Hypothalamus (tissue), 51 donors: ENCODE measurements around the gene NNAT.

ENCODE experiments used
- DNase-seq, 51 donors: peaks; one replicate each; lab custom pipeline; 2025; lab: John Stamatoyannopoulos, UW

Gene NNAT

GRCh38 chr20:37501940-37502339, 19.1 kb upstream of the NNAT start:
- no peak for DNase-seq

DNA sequence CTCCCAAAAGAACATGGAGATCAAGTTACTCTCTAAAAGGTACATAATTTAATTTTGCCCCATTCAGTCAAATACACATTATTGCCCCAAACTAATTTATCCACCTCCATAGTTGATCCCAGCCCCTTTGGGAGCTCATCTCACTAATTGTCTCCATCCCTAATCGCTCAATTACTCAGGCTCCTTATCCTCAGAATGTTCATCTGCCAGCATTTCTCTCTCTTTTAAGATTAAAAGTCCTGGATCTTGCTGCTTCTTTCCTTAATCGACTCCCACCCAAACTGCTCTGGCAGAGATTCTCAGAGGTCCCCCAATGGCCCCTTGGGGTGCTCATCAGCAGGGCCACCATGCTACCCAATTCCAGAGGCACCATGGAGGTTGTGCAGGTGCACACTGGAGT, 18.4 kb upstream of the NNAT start:
- DNase-seq, result no peak

GRCh38 chr20:37503256-37503927, 17.7 kb upstream of the NNAT start:
- DNase-seq, result no peak

DNA sequence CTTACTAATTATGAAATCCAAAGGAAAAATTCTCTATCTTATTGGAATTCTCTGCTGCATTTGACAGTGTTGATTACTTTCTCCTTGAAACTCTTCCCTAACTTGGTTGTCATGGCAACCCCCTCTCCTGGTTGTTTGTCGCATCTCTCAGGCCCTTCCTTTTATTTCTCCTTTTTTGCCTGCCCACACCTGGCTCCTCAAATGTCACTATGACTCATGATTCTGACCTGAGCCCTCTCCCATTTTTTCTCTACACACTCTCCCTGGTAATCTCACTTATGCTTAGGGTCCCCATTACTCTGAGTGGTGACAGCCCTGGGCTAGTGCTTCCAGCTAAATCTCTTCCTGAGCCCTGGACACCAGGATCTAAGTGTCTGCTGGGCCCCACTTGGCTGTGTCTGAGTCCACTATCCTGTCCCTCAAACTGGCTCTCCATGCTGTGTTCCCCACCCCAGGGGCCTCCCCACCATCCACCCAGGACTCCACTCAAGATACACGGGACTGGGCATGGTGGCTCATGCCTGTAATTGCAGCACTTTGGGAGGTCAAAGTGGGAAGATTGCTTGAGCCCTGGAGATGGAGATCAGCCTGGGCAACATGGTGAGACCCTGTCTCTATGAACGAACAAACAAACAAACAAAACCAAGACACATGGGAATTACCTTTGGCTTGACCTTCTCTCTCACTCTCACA, 16.5 kb upstream of the NNAT start:
- peak in 1 of 51 donors; percentile 22 for DNase-seq

- DNase-seq, result no peak
Observed at GRCh38 chr20:37505263-37506151, 15.5 kb upstream of the NNAT start.

GRCh38 chr20:37506152-37506725, 14.8 kb upstream of the NNAT start:
- no peak for DNase-seq

DNA sequence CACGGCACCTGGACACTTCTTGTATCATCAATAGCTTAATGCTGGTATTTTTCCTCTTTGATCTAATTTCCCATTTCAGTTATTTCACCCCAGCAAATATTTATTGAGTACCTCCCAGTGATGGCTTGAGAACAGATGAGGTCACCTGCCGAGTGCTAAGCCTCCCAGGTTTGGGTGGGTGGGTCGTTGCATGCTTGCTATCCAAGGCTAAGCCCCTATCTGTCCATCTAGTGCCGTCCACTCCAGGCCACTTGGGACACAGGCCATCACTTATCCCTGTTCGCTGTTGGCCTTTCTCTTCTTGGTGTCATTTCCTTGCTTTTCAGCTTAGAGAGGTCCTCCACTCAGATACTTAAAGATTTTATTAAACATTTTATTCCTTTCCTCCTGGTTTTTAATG, 10.8 kb upstream of the NNAT start:
- no peak for DNase-seq

- peak in 1 of 51 donors; percentile 11 for DNase-seq
Observed at GRCh38 chr20:37511610-37512275, 9.3 kb upstream of the NNAT start.

DNA sequence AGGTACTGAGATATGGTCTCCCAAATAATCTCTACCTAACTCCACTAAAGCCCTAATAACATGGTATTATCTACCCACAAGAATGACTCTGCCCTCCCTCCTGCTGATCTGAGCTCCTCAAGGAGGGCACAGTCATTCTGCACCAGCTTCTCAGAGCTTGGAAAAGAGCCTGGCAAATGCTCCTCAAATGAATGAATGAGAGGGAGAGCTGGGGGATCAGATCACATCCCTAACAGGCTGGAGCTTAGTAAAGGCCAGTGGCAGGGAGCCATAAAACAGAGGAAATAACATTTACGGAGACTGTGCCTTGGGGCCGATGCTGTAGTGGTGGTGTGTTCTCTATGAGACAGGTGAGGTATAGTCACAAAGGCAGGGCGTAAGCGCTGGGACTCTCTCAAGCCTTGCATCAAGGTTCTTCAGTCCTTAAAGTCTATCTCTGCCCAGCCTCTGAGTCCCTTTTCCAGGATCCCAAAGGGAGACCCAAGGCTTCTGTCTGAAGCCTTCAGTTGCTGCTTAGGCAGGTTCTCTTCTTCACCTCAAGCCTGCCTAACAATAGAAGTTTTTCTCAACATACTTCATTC, 7.2 kb upstream of the NNAT start:
- no peak for DNase-seq

- no peak for DNase-seq
Observed at GRCh38 chr20:37515876-37516275, 5.2 kb upstream of the NNAT start.

DNA sequence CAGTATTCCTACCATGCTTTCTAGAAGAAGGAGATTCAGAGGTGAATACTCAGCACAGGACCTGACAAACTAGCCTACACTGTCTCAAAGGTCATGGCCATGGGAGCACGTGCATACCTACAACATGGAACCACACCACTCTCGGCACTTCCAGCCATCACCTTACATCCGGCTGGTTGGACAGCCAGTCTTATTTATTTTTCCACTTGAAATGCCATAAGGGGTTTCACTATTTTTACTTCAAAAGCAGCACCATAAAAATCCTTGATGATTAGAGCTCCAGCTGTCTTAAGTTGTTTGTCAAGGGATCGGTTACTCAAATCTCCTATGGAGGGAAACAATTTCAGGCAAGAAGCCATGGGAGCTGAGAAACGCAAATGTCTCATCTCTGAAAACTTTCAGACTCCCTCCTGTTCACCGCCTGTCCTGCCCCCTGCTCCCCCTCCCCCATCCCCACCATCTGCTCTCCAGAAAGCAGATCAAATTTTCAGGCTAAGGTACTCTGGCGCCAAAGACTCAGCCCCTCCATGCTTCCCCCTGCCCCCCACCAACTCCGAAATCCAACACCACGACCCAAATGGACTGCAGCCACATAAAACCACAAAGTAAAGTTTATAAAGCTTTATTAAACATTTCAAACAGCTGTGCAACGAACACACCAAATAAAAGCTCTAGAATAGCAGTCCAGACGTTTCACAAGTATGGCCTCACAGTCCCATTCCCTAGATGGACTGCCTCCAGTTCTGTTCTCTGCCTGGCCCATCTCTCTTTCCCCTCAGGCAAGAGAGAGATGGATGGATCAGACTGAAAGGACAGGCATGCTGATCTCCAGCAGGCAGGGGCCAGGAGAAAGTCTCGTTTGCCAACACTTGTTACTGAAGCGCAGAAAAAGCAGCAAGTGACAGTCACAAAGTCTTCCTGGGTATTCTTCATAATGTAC, 4.0 kb upstream of the NNAT start:
- DNase-seq, result no peak

- no peak for DNase-seq
Observed at GRCh38 chr20:37518059-37518458, 3.0 kb upstream of the NNAT start.

DNA sequence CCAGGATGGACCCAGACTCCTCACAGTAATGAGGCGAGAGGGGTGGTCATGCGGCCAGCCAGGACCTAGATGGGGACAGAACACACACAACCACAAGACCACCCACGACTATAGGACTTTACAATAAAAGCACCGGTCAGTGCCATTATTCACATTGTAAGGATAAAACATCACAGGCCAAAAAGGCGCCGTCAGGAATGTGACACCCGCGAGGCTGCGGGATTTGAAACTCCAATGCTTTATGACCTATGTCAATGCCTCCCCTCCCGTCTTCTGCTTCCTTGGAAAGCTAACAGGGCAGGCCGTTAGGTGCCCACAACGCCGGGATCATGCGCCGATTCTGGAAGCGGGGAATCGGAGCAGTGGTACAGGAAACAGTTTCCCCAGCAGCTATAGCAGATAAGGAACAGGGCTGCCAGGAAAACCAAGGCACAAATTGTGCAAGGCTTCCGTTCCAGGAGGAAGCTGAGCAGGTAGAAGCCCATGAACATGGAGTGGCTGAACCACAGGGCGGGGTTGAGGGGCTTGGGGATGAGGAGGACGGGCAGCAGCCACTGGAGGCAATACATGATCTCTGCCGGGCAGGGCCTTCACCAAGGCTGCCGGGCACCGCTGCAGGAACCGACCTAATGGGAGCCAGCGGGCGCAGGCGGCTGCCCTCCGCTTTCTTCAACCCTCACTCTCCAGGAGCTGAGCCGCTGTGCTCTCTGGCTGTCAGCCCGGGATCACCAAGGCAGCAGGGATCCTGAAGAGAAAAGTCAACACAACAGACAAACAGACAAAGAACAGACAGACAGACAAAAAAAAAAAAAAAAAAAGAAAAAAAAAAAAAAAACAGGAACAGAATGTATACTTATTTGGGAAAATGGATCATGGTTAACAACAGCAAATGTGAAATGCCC, 2.2 kb upstream of the NNAT start:
- peak in 33 of 51 donors; percentile 9 to 72 (median 47) for DNase-seq

DNA sequence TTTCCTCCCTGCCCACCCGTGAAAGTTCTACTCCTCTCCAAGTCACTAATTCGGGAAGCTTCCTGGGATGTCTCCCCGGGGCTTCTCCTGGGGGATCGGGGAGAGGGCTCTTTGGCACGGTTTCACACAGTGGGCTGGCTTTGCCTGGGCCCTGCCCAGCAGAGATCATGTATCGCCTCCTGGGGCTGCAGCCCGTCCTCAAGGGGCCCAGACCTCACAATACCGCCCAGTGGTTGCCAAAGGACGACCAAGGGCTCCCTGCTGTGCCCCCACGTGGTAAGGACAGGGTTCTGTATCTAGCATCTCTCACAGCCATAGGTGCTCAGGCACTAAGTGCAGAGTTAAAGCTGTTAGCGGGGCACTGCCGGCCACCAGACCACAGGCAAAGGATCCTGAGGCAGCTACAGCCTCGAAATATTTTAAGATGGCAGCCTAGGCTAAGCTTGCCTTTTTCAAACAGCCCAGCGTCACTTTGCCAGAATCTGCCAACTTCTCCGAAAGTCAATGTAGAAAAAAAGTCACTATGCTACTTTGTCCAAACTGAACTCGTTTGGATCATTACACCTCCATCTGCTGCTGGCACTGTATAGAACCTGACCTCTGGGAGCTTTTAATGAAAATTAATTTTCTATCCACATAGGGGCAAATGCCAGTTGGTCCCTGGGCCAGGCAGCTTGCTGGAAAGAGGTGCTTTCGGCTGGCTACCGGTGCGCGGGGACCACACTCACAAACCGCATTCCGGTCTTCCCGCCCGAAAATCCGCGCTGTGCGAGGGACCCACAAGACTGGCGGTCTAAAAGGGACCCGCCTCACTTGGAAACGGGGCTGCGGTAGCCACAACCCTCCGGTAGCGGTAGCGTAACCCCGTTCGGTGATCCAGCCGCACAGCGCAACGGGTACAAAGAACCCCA, 1.3 kb upstream of the NNAT start:
- DNase-seq, result peak in 9 of 51 donors; percentile 11 to 32 (median 18)

DNA sequence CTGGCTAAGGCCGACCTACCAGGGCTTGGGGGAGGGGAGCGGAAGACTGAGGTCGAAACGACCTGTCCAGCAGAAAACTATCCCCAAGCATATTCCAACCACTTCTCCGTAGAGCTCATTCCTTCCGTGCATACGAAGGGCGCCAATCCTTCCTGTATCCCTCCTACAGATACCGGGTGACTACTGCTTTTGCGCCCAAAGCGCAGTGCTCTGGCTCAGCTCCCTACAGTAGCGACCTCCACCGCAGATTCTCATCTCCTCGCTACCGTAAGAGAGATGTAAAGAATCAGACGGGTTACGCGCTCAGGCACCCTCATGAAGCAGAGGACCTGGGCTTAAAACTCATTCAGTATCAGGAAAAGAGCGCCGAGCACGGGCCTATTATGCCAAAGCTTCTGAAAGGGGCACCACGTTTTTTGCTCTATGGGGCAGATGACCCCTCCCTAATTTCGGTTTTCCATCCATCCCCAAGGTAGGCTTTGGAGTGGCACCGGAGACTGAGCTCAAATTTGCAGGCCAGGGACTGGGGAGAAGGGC, 563 bp upstream of the NNAT start:
- peak in 1 of 51 donors; percentile 44 for DNase-seq

GRCh38 chr20:37522260-37523011, 1.4 kb downstream of the NNAT start:
- DNase-seq, result peak in 9 of 51 donors; percentile 11 to 36 (median 24)
